MV-4-11 (cell line): ENCODE results near the gene NT5DC4.
A peak's percentile ranks its signal among the peaks of the same experiment; 100 is the strongest.

Experiments
- DNase-seq: peaks from one replicate; lab custom pipeline; 2025; lab: John Stamatoyannopoulos, UW

NT5DC4 gene

DNA sequence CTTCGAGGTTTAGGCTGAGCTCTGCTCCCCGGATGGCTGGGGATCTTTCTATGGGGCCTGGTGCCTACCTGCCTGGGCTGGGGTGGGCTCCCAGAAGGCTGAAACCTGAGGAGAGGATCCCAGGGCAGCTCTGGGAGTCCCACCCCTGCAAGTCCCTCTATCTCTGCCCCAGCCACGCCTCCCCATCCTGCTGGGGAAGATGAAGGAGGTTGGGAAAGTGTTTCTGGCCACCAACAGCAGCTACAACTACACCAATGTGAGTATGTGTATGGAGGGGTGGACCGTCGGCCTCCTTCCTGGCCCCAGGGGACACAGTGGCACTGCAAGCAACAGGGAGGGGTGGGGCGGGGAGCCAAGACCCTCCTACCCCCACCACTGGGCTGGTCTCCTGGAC, 2.7 kb downstream of the NT5DC4 start:
- no peak for DNase-seq

DNA sequence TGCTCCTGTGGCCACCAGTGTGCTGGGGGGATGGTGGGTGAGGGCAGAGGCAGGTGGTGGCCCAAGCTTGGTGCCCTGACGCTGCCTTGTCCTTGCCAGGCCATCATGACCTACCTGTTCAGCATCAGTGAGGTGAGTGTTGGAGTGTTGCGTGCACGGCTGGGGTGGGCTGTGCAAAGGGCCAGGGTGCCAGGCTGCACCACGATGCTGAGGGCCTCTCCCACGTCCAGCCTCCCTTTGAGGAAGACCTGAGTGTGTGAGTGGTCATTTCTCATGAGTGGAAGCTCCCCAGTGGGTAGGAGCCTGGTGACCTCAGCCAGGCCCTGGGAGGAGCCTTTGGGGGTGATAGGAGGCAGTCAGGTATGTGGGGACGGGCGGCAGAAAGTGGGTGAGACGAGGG, 3.2 kb downstream of the NT5DC4 start:
- no peak for DNase-seq

DNA sequence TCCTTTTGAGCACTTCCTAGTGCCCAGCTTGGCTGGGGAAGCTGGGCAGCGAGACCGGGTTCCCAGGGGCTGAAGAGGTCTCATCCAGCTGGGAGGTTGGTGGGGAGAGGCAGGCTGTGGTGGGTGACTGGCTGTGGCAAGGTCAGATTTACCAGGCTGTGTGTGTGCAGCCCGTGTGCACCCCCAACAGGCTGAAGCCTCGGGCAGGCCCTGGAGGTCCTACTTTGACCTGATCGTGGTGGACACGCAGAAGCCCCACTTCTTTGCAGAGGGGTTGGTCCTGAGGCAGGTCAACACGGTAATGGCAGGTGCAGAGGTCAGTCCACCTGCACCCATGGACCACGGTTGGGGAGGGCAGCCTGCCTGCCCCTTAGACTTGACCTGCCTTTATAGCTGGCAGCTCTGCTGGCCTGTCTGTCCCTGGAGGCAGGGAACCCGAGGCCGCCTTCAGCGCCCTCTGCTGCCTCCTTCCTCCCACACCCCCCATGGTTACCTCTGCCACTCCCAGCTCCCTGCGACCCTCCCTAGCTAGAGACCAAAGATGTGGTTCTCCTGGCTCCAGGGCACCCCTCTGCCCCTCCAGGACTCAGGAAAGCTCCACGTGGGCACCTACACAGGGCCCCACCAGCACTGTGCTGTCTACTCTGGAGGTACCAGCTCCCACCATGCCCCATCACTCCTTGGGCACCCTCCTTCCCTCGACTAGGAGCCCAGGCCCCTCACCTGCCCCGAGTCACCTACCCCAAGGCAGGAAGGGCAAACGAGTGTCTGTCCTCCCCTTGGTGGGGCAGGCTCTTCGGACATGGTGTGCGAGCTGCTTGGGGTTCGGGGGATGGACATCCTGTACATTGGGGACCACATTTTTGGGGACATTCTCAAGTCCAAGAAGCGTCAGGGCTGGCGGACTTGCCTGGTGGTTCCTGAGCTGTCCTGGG, 4.0 kb downstream of the NT5DC4 start:
- DNase-seq = no peak

DNA sequence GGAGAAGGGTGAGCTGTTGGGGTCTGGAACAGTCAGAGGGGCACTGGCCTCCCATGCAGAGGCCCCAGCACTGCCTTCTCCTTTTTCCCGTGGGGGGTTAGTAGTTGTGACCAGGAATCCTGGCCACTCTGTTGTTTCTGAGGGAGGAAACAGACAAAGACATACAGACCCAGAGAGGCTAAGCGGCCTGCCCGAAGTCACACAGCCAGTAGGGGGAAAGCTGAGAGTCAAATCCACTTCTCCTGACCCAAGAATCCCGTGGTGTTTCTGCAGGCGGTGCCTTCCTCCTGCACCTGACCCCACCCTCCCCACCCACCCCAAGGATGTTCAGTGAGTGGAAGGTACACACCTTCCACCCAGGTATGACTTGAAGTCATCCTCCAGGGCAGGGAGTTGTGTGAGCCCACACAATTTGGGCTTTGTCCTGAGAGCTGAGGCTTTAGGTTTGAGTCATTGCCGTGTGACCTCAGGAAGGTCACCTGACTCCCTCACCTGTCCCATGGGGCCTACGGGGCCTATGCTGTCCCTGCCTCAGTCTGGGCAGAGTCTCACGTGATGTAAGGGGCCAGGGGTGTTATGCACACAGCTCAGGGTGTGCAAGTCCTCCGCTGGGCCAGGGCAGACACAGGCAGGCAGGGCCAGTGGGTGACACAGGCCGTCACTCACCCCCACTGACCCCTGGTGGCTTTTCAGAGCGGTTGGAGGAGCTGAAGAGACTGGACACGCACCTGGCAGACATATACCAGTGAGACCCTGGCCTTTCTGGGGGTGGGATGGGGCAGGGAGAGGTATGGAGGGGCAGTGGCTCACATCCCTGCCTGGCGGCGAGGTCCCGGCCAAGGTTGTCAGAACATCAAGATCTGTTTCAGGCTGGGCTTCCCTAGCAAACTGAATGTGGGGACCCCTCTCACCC, 5.0 kb downstream of the NT5DC4 start:
- no peak for DNase-seq

DNA sequence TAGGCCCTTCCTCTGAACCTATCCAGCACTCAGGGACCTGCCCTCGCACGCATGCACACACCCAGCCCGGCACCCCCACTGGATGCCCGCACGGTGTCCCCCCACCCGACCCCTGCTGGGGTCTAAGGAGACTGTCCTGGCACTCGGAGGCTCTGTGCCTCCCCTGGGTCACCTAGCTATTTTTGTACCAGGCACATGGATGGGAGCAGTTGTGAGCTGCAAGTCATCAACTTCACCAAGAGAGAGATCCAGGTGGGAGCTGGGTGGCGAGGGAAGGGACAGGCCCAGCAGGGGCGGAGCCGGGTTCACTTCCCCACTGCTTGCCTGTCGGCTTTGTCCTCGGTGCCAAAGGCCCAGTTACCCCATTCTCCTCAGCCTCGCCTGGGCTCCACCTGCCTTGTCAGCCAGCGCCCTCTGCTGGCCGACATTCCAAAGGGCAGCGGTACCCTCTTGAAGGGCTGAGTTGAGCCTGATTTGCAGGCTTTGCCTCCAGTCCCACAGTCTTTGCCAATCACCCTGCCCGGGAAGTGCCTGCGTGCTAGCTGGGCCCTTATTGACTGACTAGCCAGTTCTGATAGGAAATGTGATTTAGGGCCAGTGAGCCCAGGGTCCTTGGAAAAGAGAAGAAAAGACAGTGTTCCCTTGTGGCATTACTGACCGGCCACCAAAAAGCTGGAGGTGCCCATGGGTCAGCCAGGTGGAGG, 5.8 kb downstream of the NT5DC4 start:
- peak; percentile 90 for DNase-seq

DNA sequence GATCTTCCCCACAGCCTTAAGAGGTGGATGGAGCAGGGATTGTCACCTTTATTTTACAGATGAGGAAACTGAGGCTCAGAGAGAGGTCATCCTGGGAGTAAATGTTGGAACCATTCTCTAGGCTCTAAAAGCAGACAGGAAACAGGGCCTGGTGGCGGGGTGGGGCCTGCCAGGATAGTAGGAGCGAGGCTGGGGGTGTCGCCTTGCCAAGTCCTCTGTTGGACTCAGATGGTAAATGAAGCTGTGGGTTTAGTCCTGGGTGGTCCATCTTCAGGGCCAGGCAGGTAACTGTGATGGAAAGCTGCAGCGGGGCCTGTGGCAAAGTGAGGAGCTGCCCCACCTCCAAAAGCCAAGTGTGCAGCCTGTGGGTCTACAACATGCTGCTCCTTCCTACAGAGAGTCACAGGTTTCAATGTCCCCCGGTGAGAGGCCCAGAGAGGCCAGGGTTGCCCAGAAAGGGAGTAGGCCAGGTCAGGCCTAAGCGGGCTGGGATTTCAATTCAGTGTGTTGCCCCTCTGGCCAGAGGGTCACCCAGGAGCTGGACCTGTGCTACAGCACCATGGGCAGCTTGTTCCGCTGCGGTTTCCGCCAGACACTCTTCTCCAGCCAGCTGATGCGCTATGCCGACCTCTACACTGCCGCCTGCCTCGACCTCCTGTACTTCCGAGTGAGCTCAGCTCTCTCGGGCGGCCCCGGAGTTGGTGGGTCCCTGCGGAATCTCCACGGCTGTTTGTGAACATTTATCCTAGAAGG, 6.6 kb downstream of the NT5DC4 start:
- no peak for DNase-seq

DNA sequence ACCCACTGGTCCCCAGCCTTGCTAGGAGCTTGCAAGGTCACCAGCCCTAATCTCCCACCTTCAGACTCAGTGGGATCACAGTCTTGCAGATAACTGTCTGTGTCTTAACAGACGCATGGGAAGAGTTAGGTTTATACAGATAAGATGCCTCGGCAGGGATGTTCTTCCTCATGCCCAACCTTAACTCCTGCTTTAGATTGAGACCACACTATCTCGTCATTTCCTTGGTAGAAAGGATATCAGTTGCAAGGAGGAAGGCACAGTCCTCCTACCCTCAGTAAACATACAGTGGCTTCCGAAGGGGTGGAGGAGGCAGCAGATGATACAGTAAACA, 7.2 kb downstream of the NT5DC4 start:
- no peak for DNase-seq

DNA sequence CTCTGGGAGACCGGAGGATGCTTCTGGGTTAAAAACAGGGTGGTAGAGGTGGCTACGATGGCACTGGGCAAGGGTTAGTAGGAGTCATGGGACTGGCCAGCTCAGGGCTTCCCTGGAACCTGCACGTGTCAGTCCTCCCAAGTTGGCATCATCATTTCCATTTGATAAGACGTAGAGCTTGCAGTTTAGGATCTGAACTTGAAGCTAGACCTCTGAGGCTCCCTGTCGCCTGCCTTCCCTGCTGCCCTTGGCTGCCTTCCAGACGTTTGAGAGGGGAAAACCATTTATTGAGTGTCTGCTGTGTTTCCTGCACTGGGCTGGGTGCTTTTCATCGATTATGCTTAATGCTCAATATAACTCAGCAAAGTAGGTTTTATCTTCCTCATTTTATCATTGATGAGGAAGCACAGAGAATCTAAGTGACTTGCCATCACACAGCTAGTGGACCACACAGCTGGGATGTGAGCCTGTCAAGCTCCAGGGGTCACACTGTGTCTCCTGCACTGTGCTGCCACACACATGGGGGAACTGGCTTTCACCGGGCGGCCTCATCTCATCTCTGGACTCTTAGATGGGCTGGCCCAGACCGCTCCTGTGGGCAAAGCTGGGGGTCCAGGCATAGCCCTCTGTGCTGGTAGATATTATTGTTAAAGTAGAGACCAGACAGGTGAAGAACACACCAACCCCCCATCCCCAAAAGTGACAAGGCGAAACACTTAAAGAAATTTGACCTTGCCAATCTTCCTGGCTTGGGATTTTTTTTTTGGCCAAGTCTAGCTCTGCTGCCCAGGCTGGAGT, 7.8 kb downstream of the NT5DC4 start:
- peak; percentile 3 for DNase-seq

DNA sequence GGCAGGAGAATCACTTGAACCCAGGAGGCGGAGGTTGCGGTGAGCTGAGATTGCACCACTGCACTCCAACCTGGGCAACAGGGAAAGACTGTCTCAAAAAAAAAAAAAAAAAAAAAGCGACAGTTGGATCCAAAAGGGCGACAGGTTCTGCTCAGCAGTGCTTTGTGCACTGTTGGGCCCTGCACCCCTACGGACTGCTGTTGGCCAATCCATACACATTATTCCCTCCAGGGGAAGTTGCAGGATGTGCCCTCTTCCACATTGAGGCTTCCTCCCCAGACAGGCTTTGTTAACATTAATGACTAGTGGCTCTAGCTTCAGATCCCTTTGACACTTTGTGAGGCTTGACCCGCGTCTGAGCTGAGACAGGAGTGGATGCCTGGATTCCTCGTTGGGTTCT, 9.4 kb downstream of the NT5DC4 start:
- no peak for DNase-seq

DNA sequence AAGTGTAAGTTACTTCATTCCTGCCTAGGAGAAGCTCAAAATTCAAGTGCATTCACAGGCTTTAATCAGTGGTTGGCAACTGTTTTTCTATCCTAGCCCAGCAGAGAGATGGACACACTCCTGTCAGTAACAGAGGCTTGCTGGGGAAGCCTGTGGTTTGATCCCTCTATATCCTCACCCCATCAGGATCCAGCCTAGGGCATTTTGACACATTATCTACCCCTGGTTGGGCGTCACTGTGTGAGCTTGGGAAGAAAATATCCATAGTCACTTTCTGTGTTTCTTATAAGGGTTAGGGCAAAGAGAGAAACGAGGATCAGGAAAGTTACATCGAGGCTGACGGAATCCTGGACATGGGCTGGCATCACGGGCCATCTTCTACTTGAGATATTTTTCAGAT, 10.0 kb downstream of the NT5DC4 start:
- DNase-seq = no peak

DNA sequence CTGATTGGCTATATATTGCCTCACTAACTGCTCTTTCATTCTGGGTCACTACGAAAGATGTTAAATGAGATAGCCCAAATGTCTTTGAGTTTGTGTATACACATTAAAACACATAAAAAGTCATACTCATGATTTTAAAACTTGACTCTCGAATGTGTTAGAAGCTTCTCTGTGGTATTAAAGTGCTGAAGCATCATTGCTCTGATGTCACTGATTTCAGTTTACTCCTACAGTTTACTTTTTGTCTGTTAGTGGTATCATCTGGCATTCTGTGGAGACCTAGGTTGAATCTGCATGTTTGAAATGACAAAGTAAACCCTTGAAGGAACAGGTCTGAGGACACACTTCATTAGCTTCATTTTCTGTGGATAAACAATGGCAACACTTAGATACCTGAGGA, 10.7 kb downstream of the NT5DC4 start:
- no peak for DNase-seq

DNA sequence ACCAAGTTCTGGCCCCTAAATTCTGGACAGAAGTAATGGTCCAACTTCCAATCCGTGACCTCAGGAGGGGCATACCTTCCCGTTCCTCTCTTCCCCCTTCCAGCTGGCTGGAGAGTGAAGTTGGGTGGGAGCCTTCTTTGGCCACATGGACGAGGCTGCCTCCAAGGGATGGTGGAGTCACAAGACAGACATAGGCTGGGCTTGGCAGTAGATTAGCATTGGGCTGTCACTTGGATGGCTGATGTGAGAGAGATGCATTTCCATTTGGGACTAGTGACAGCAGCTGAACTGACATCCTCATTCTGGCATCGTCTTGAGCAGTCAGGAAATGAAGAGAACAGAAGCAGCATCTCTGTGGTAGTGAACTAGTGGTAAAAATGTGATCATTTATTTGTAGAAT, 12.6 kb downstream of the NT5DC4 start:
- no peak for DNase-seq

DNA sequence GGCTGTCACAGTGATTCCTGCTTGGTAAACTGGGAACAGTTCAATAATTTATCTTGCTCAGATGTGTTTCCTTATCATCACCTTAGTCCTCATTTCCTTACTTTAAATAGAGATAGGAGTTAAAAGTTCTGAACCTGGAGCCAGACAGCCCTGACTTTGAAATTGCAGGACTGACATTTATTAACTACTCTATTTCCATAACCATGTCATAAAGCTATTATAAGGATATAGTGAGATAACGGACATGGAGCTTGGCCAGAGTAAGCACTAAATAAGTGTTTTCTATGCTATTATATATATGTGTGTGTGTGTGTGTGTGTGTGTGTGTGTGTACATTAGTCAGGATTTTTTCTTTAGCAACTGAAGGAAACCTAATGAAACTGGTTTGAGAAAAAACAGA, 13.1 kb downstream of the NT5DC4 start:
- DNase-seq = no peak

DNA sequence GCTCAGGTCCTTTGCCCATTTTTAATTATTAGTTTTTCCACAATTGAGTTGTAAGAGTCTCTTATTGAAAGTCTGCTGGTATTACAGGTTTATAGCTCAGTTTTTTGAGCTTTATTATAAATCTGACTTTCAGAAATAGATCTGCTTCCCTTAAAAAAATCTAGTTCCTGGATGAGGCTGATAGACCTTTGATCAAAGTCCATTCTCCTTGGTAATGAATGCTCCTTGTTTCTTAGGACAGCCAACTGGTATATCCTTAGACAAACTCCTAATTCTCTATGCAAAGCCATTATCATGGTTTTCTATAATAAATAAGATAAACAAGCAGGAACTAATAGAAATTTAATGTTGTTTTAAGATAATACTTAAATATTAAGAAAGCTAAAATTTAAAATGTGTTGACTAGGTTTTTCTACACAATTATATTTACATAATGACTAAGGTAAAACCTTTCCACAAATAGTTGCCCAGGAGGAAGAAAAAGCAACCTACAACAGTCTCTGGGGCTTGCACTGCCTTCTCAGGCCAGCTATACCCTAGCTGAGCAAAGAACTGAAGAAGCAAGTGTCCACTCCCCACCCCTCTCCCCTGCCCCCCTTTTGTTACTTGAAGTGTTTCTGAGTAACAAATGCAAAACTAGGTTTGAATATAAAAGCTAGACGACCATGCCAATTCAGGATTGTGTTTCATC, 16.9 kb downstream of the NT5DC4 start:
- DNase-seq = no peak

DNA sequence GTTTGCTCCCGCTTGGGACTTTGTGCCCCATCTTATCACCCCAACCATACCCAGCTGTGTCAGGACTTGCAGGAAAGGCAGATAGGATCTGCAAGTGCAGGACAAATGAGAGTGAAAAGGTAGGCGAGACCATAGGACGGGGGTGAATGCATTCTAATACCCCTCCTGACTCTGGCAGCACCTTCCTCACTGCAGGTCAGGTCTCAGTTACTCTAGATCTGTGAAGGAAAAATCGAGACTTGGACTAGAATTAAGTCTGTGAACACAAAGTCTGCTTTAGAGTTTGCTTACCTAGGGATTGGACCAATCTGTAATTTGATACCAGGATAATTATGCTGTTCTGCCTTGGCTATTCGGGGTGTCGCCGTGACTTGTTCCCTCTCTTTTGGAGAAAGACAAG, 19.7 kb downstream of the NT5DC4 start:
- DNase-seq = no peak

DNA sequence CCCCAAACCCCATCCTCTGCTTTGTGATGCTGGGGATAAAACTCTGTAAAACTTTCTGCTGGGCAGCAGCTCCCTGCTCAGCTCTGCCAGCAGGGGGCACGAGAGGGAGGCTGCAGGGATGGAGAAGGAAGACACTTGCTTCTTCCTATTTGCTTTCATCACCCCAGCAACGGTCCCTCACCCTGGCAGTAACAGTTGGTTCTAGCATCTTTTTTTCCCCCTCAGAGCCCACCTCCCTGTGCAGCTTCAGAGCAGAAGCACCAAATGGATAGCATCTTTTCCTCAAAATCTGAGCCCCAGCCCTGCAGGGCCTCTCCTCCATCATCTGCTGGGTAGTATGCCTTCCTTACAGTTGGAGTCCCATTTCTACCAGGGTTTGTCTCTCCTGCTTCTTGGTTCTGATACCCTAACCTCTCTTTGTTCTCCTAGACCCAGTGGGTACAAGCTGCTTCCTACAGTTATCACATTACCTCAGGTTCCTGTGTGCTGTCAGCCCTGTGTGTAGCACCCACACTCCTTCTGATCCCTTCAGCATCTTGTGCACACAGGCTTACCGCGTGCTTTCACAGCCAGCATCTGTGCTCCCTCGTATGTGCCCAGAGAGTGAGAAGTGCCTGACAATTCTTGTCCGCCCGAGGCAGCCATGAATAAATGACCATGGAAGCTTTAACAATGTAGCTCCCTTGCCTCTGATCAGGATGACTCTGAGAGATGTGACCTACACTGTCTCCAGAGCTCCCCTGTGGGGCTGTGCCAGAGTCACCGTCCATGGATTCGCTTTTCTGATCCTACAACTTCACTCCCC, 29.1 kb downstream of the NT5DC4 start:
- DNase-seq = peak; percentile 75

DNA sequence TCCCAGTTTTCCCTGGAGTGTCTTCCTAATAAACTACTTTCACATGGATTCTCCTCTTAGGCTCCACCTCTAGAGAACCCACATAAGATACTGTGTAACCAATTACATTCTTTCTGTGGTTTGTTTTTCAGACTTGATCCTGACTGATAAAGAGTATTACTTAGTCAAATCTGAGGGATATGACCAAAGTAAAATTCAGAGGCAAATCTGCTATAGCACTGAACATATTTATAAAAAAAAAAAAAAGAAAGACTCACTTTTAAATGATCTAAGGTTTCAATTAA, 29.7 kb downstream of the NT5DC4 start:
- no peak for DNase-seq

DNA sequence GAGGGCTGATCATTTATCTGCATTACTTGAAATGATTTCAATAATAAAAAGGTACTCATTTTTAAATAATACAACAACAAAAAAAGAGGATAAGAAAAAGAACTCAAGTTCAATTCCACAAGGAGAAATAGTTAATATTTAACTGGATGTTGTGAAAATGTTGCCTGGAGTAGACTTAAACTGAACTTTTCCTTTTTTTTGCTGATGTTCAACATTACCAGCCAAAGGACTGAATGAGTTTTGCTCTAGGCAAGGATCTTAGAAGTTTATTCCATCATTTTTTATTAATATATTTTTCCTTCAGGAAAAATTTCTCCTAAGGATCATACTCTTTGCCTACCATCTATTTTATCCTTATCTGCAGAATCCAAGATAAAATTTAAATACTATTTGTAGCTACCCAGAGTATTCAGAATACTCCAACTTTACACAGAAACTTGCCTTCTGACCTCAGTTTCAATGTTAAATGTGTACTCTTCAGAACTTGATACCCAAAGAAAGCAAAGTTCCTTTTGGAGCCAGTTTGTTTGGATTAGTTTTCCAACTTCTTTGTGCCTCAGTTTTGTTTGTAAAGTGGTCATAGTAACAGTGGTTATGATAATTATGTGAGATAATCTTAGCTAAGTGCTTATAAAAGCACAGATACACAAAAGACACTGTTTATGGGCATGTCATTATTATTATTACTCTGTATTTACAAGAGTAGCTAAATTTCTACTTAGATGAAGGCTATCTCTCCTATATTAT, 30.8 kb downstream of the NT5DC4 start:
- no peak for DNase-seq

DNA sequence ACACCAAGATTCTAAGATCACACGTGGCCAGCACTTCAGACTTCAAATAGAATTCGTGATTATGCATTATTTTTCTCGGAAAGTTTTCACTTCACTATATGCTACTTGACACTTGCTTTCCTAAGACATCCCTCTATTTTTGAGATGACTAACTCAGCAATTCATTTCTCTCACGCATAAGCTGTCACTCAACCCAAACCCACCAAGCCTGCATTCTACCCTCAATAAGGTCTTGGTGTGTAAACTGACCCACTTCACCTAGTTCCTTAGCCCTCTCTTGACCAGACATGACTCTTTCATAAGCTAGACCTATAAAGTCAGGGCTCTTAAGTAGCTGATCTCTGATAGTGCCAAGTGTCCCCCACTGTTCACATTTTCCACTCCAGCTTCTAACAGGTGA, 31.8 kb downstream of the NT5DC4 start:
- no peak for DNase-seq
